ENCODE data around the gene NR3C2.

DNA sequence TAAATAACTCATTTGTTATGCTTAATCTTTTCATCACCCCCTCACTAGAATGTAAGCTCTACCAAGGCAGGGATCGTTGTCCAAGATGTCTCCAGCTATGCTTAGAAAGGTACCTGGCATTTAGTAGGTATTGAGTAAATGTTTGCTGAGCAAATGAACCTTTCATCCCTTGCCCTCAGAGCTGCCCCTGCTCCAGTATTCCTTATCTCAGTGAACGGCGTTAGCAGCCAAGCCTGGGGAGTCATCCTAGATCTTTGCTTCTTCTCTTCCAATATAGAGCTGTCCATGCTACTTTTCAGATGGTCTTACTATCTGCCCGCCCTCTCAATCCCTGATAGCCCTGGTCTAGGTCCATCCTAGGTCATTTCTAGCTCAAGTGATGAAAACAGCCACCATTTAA, 188.4 kb downstream of the NR3C2 start:
- no peak for TF ChIP-seq EZH2 (IDR thresholded peaks at IDR 0.05; ENCODE audit: low read depth)
- TF ChIP-seq, protein P1, sequence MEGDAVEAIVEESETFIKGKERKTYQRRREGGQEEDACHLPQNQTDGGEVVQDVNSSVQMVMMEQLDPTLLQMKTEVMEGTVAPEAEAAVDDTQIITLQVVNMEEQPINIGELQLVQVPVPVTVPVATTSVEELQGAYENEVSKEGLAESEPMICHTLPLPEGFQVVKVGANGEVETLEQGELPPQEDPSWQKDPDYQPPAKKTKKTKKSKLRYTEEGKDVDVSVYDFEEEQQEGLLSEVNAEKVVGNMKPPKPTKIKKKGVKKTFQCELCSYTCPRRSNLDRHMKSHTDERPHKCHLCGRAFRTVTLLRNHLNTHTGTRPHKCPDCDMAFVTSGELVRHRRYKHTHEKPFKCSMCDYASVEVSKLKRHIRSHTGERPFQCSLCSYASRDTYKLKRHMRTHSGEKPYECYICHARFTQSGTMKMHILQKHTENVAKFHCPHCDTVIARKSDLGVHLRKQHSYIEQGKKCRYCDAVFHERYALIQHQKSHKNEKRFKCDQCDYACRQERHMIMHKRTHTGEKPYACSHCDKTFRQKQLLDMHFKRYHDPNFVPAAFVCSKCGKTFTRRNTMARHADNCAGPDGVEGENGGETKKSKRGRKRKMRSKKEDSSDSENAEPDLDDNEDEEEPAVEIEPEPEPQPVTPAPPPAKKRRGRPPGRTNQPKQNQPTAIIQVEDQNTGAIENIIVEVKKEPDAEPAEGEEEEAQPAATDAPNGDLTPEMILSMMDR (conservative IDR thresholded peaks at IDR 0.05), result no peak

All from PC-9 (cell line).